Epidermal melanocyte (primary cell): ENCODE measurements around the gene PNO1.
"Not testable (repeated sequence)": the region's sequence is repeated elsewhere in the genome, so short reads cannot be mapped to it uniquely, and the experiment has no call there.

Source experiments
- DNase-seq: peaks from one replicate; pipeline ENCODE4 v3.0.0; 2011; ENCODE audit warnings: low spot score; ENCODE audit not compliant: insufficient read length

Gene PNO1

GRCh38 chr2:68157402-68158133, at the start of gene PNO1:
TSS of gene PNO1 (plus strand) at chr2:68157888. CDS start at chr2:68157935, 47 bp downstream.
- DNase-seq: peak; percentile 94

GRCh38 chr2:68108120-68108519, 49.6 kb upstream of the PNO1 start:
- no peak for DNase-seq

DNA sequence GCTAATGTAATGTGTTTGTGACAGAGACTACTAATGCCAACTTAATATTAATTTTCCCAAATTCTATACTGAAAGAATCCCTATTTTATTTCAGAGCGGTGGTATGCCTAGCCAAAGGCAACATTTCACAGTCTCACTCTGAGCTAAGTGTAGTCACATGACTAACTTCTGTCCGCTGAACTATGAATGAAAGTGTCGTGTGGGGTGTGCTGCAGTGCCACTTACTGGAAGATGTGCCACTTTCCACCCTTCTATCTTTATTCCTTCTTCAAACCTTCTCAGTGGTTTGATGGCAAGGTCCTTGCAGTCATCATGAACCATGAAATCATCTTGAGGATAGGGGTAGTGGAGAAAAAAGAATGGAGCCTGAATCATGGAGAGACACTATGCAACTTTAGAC, 47.6 kb upstream of the PNO1 start:
- DNase-seq: no peak

DNA sequence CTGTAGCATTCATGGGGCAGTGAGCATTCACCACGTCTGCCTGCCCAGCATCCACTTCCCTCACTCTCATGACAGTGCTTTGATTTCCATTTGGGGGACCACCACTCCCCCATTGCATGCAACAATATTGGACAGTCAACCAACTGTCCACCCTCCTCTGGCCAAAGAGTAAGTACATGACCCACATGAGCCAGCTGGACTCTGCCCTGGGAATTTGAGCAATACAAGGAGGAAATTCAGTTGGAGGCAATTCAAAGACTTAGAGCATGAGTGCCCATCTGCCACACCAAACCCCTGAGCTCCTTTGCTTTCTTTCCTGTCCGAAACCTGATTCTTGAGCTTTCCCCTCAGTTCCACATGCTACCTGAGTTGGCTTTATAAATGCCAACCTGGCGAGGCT, 41.7 kb upstream of the PNO1 start:
- no peak for DNase-seq

GRCh38 chr2:68117922-68118321, 39.8 kb upstream of the PNO1 start:
- DNase-seq: not testable (repeated sequence)

DNA sequence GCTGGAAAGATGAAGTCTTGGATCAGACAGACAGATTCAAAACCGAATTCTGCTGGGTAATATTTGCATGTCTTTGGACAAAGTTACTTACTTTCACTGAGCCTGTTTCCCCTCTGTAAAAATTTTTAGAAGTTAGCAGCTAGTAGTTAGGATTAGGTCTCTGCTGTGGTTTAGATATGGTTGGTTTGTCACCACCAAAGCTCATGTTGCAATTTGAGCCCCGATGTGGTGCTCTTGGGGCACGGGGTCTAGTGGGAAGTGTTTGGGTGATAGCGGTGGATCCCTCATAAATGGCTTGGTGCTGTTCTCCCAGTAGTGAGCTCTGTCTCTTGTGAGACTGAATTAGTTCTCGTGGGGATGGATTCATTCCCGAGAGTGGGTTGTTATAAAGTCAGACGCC, 38.9 kb upstream of the PNO1 start:
- DNase-seq: no peak

DNA sequence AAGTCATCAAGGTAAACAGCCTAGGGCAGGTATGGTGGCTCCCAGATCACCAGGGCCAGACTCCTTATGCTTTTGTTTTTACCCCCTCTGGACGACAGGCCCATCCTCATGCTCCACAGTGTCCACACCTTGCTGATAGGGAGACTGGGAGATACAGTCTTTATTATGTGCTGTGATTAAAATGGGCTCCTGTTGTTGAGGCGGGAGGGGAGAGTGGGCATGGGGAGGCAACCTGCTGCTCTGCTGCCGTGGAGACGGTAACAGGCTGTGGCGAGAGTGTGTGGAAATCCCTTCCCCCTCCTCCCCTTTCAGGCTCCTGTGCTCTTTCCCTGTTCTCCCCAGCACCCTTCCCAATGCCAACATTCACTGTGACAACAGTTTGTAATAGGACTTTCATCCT, 38.2 kb upstream of the PNO1 start:
- no peak for DNase-seq

- DNase-seq: peak; percentile 72
Observed at GRCh38 chr2:68121873-68122679, 35.6 kb upstream of the PNO1 start.

DNA sequence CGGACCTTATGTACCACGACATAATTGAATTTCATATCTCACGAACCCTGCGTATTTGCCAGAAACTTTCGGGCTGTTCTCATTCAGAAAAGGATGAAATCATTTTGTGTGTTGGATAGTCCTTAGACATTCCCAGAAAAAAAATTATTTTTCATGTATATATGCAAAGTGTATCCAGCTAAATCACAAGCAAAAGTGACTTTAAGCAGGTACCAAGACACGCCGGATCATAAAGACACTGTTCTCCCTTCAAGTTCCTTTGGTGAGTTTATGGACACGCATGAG, 35.1 kb upstream of the PNO1 start:
- no peak for DNase-seq

DNA sequence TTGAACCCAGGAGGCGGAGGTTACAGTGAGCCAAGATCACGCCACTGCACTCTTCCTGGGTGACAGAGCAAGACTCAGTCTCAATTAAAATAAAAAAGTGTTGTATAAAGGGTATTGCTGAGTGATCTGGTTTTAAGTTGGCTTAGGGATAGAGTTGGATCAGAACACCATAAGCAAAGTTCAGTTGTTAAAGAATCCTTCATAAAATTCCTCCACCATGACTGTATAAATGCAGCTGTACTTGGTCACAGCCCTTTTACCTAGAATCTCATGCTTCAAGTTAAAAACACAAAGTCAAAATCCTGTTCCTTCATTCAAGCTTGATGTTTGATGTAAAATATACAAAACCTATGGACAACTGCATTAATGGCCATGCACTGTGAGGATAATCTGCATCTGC, 33.4 kb upstream of the PNO1 start:
- no peak for DNase-seq

GRCh38 chr2:68125821-68126220, 31.9 kb upstream of the PNO1 start:
- no peak for DNase-seq

DNA sequence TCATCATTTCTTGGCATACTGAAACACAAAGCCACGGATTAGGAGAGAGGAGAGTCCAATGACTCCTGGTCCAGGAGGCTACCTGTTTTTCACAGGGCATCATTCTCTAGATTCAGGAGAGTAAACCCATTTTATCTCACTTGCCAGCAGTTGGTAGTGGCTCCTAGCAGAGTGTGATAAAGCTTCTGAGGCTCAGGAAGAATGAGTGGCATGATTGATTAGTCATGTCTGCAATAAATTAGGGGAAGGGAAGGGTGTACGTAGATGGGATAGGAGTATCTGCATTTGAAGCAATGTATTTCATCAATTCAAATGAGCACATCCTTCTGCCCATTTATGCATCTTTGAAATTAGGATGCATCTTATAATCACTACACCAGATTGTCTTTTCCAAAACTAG, 31.1 kb upstream of the PNO1 start:
- no peak for DNase-seq

DNA sequence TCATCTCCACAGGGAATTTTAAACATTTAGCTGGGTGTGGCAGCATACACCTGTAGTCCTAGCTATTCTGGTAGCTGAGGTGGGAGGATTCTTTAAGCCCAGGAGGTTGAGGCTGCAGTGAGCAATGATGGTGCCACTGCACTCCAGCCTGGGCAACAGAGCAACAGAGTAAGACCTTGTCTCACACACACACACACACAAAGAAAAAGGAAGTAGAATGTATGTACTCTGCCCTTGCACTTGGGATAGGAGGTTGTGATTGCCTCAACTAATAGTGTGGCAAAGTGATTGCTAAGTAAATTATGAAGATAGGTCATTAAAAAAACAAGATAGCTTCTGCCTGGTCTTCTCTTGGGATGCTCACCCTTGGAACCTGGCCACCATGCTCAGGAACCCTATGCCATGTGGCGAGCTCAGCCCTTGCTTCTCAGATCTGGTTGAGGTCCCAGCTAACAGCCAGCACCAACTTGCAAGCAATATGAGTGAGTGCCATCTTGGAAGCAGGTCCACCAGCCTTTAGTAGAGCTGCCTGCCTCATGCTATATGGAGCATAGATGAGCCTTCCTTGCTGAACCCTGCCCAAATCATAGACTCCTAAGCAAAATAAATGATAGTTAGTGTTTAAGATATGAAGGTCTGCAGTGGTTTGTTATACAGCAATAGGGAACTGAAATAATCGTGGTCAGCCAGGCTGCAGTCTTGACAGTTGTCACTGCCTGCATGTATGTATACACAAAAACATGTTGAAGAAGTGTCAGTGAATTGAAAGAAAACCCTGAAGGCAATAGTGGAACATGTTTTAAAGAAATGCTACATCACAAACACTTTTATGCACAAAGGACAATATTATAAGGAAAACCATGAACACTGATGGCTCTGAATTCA, 30.1 kb upstream of the PNO1 start:
- no peak for DNase-seq

- DNase-seq: no peak
Observed at GRCh38 chr2:68134120-68134519, 23.6 kb upstream of the PNO1 start.

DNA sequence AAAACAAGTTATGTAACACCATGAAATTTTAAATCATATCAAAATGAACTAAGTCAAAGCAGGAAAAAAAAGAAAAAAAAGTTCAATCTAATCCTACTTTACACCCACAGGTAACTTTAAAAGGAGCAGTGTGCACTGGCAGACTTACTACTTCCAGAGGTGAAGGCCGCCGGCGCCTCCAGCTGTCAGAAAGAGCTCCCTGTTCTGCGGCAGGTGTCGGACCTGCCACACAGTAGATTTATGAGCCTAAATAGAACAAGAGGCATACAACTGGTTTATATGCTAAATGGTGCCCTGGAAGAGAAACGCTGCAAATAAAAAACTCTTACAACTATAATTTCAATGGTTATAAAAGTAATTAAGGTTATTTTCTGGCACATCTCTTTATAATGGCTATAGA, 23.1 kb upstream of the PNO1 start:
- no peak for DNase-seq

DNA sequence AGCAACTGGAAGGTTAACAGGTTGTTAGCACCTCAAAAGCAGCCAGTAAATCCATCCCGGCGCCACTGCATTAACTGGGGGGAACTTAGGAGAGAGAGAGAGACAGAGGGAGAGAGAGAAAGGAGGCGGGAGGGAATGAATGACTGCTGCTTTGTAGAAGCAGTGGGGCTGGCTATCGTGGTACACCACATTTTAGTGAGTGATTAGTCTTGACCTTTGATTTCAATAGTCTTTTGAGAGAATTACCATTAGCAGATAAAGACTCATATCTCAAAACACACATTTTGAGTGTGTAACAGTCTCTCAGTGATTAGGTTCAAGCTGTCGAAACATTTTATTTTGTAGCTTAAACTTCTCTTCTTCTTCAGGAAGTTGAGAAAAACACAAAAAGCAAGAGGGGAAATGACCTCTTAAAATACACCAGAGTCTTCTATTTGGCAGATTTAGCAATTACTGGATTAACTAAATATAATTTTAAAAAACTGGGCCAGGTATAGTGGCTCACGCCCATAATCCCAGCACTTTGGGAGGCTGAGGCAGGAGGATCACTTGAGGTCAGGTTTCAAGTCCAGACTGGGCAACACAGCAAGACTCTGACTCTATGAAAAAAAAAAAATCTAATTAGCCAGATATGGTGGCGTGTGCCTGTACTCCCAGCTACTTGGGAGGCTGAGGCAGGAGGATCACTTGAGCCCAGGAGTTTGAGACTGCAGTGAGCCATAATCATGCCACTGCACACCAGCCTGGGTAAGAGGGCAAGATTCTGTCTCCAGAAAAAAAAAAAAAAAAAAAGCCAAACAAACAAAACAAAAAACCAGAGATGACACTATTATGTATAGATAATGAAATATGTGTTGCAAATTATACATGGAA, 22.0 kb upstream of the PNO1 start:
- DNase-seq: no peak

DNA sequence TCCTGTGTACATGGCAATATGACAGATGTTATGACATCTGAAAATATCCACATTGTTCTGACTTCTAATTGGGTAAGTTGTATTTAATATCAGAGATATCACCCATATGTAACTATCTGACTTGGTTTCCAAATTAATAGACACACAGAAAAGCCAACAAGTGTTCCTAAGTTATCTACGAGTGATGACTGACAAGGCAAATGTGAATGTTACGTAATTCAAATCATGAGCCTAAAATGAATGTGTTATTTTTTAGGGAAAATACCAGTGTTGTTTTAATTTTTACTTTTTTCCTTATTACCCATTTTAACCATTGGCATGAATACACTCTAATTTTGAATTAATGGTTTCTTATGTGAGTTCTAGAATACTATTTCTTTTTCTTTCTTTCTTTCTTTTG, 15.8 kb upstream of the PNO1 start:
- DNase-seq: no peak

DNA sequence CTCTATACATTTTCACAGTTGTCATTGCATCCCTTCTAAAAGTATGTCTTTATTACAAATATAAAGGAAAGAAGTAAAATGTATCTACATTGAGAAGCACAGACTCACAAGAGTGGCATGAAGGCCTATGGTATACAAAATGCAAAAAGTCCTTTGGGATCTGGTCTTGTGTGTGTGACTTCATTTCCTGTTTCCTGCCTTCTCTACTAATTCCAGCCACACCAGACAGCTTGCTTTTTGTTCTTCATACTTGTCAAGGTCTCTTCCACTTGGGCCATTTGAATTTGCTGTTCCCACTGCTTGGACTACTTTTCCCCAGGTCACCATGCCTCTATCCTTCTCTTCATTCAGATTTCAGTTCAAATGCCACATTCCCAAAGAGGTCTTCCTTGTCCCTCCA, 6.7 kb upstream of the PNO1 start:
- DNase-seq: no peak

- DNase-seq: no peak
Observed at GRCh38 chr2:68152681-68153347, 4.9 kb upstream of the PNO1 start.

- no peak for DNase-seq
Observed at GRCh38 chr2:68155618-68156017, 2.1 kb upstream of the PNO1 start.

DNA sequence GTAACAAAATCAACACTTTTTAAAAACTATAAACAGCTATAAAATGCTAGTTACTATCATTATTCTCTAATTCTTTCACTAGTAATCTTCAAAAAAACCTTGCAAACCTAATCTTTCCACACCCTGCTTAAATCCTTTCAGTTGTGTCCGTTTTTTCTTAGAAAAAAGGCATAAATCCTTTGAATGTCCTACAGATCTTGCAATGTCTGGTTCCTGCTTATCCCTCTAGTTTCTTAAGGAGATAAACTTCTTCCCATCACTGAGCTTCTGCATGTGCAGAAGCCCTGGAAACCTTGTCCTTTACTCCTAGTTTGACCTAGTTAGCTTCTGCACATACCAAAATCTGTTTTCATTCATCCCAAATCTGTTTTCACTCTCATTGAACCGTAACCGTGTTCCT, 1.3 kb upstream of the PNO1 start:
- no peak for DNase-seq
